Psoas muscle (tissue), 8 donors: ENCODE data around the gene NXPH3. TPM values are rescaled to one million over a fixed set of nuclear protein-coding genes. Genes with fewer than 3 reads are reported as not detected.

ENCODE experiments used
- ATAC-seq, 4 donors: fragments of 200-7000 bp; cut with Tn5 transposase; one replicate each; pipeline ENCODE4 v1.9.1; 2020; ENCODE audit warnings: moderate library complexity in 3 of 4, mild to moderate bottlenecking in 2 of 4
- DNase-seq, 2 donors: peaks; one replicate each; pipeline ENCODE4 v3.0.0-alpha.2; 2020
- H3K27ac ChIP-seq: fragments of 200-600 bp; one replicate; pipeline ENCODE4 v1.8.0; 2022
- H3K27me3 ChIP-seq, 3 donors: fragments of 200-600 bp in 1 of 3; one replicate each; pipeline versions ENCODE4 v1.6.1 to v1.8.0; 2013 to 2022; ENCODE audit warnings: low read length in 2 of 3, mild to moderate bottlenecking in 2 of 3, moderate library complexity in 1 of 3; ENCODE audit not compliant: insufficient read depth in 3 of 3
- H3K36me3 ChIP-seq, 2 donors: fragments of 200-600 bp in 1 of 2; one replicate each; pipeline versions ENCODE4 v1.6.1 to v1.8.0; 2013 to 2022; ENCODE audit warnings: low read depth in 1 of 2, mild to moderate bottlenecking in 1 of 2, moderate library complexity in 1 of 2; ENCODE audit not compliant: insufficient read depth in 1 of 2
- H3K4me1 ChIP-seq: fragments of 200-600 bp; one replicate; pipeline ENCODE4 v1.8.0; 2022
- H3K4me3 ChIP-seq: fragments of 200-600 bp; one replicate; pipeline ENCODE4 v1.8.0; 2022; ENCODE audit warnings: mild to moderate bottlenecking
- H3K9me3 ChIP-seq: fragments of 200-600 bp; one replicate; pipeline ENCODE4 v1.8.0; 2022
- CTCF ChIP-seq: fragments of 200-600 bp; IDR thresholded peaks from one replicate; pipeline ENCODE4 v1.8.0; 2022; ENCODE audit warnings: antibody characterized with exemption
- WGBS, 3 donors: extraction: QIAGEN DNeasy Blood & Tissue Kit; methylation state at CpG; one replicate each; pipeline versions ENCODE4 v1.1.6 to v1.1.7; 2013; 5-methylcytosine and 5-hydroxymethylcytosine counted together
- intact Hi-C, 2 donors: fragments of 100-400 bp; cut with DNase I; formaldehyde crosslinking; loops; one replicate each; pipeline versions ENCODE4 v1.11.0 to v1.14.2; 2022
- polyA plus RNA-seq, 3 donors: library from polyadenylated mRNA; stranded (reverse); fragments of 200-250 nt; gene quantifications; one replicate each; pipeline ENCODE4 v1.2.3, GENCODE V29; 2013
- total RNA-seq, 4 donors: library from RNA; stranded (reverse); fragmentation: NEBNext Ultra II Directional in 2 of 4; extraction: Animal tissue kit (Norgen Biotek cat#: 25700) in 2 of 4; gene quantifications; one replicate each; pipeline versions ENCODE4 v1.2.1 to v1.2.4, GENCODE V29; 2021 to 2023
- donor health status: healthy with polysubstance abuse.
- donor health status: DM: no; HTN: no; CAD: no; lungs with moderate emphysema.
- donor health status: Bipolar disorder and iron deficiency.
- donor health status: healthy.
- donor health status: DM: yes; HTN: yes; CAD: no.
- donor health status: DM: no; HTN: no; CAD: no.
- donor health status: DM: no; HTN: no; CAD: no.
- donor health status: DM: yes; HTN: yes; CAD: no.

Gene NXPH3
- total and polyA plus RNA-seq, 7 donors = 0.39 to 1.8 (median 0.55) TPM

GRCh38 chr17:49577650-49577934, 1.9 kb downstream of the NXPH3 start:
- Histone ChIP-seq H3K27me3 (peaks cover 0 to 6% (median 0%) of the 10 kb centered on the region in 3 donors), H3K4me1 (no peaks in the 10 kb centered on the region), H3K4me3 (peak overlapping the region; percentile 65), H3K9me3 (no peaks in the 10 kb centered on the region), H3K27ac (no peak overlapping the region), H3K36me3 (no peaks in the 10 kb centered on the region)
- intact Hi-C loops = no loop called here
- DNase-seq = no peak
- no peak for TF ChIP-seq CTCF
- no peak for ATAC-seq
- WGBS, 3 donors = 53 to 70% (median 66%) methylated on average over 3 of the region's 3 CpGs

DNA sequence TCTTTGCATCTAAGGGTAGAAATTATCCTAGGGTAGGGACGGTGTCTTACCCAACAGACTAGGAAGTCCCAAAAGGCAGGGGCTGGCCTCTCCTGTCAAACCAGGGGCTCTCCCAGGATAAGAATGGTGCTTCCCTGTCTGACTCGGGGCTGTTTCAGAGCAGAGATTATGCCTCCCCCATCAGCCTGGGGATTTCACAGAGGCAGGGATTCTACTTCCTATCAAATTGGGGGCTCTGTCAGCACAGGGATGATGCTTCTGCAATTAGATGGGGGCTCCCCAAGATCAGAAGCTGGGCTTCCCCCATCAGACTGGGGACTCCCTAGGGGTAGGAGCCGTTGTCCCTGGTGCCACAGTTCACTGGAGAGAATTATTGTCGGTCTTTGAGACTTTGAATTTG, 2.3 kb downstream of the NXPH3 start:
- intact Hi-C loops = no loop called here
- H3K9me3 ChIP-seq = no peaks in the 10 kb centered on the region
- ATAC-seq = no peak
- H3K27me3 ChIP-seq = peaks cover 0 to 6% (median 0%) of the 10 kb centered on the region in 3 donors
- no peaks in the 10 kb centered on the region for H3K36me3 ChIP-seq
- H3K4me1 ChIP-seq = no peaks in the 10 kb centered on the region
- no peak for DNase-seq
- TF ChIP-seq CTCF = no peak
- H3K4me3 ChIP-seq = no peak overlapping the region
- 70 to 77% (median 77%) methylated on average over 4 of the region's 4 CpGs for WGBS, 3 donors
- no peak overlapping the region for H3K27ac ChIP-seq

DNA sequence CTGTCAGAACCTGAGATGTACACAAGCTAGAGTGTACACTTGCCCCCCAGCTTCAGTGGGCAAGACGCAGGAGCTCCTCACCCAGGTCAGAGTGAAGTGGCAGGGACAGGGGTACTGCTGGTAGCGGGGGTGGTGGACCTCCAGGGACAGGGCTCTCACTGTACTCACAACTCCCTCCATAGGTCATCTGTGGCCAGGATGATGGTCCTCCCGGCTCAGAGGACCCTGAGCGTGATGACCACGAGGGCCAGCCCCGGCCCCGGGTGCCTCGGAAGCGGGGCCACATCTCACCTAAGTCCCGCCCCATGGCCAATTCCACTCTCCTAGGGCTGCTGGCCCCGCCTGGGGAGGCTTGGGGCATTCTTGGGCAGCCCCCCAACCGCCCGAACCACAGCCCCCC, 2.7 kb downstream of the NXPH3 start:
- peaks cover 0 to 6% (median 0%) of the 10 kb centered on the region in 3 donors for H3K27me3 ChIP-seq
- no peak overlapping the region for H3K27ac ChIP-seq
- ATAC-seq = no peak
- intact Hi-C loops = no loop called here
- no peak for TF ChIP-seq CTCF
- H3K4me3 ChIP-seq = no peak overlapping the region
- DNase-seq = peak in 1 of 2 donors; percentile 32
- H3K36me3 ChIP-seq = no peaks in the 10 kb centered on the region
- 87 to 92% (median 92%) methylated on average over 13 of the region's 13 CpGs for WGBS, 3 donors
- no peaks in the 10 kb centered on the region for H3K9me3 ChIP-seq
- H3K4me1 ChIP-seq = no peaks in the 10 kb centered on the region

- no peak for TF ChIP-seq CTCF
- Histone ChIP-seq H3K36me3 (no peaks in the 10 kb centered on the region), H3K9me3 (no peaks in the 10 kb centered on the region), H3K27ac (no peak overlapping the region), H3K4me3 (no peak overlapping the region), H3K4me1 (no peaks in the 10 kb centered on the region), H3K27me3 (peaks cover 0 to 6% (median 0%) of the 10 kb centered on the region in 3 donors)
- intact Hi-C loops = no loop called here
- DNase-seq (peak in 1 of 2 donors; percentile 50), ATAC-seq (no peak)
- WGBS, 3 donors = 84 to 92% (median 85%) methylated on average over 17 of the region's 17 CpGs
Observed at GRCh38 chr17:49578952-49579500, 3.4 kb downstream of the NXPH3 start.

- Histone ChIP-seq H3K9me3 (no peaks in the 10 kb centered on the region), H3K36me3 (no peaks in the 10 kb centered on the region), H3K27me3 (peaks cover 0 to 6% (median 0%) of the 10 kb centered on the region in 3 donors), H3K27ac (no peak overlapping the region), H3K4me3 (no peak overlapping the region), H3K4me1 (no peaks in the 10 kb centered on the region)
- no peak for TF ChIP-seq CTCF
- DNase-seq (peak in 1 of 2 donors; percentile 30), ATAC-seq (no peak)
- intact Hi-C loops = no loop called here
- WGBS, 3 donors = 79 to 86% (median 84%) methylated on average over 5 of the region's 5 CpGs
Observed at GRCh38 chr17:49579522-49579921, 3.9 kb downstream of the NXPH3 start.
